ENCODE results near the gene SLAMF1.
"Not testable (repeated sequence)": the region's sequence is repeated elsewhere in the genome, so short reads cannot be mapped to it uniquely, and the experiment has no call there.

SLAMF1 gene

DNA sequence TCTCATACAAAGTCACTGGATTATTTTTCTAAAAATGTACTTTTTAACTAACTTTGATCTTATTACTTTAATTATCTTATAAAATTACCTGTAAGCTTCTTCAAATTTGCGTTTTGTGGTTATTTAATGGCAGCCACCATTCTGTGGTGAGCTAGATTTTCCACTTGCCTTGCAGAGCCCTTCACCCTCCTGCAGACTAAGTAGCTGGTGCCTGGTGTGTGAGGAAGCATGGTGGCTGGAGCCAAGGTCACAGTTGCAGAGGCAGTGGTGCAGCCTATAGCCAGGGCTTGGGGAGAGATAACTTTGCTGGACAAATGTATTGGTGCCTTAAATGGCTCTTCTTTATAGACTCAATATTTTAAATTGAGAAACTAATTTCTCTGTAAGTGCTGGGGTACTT, 56.4 kb downstream of the SLAMF1 start:
- no peak for DNase-seq (ENCODE audit: low spot score)
- in situ Hi-C loops (cut with MboI; ENCODE audit: low sequenced_read_pairs, unreplicated experiment): no loop called here
- no peak for TF ChIP-seq CTCF (IDR thresholded peaks at IDR 0.05; ENCODE audit: borderline replicate concordance, control extremely low read depth, extremely low read depth, insufficient read depth, missing control alignments)

- in situ Hi-C loops (cut with MboI; ENCODE audit: low sequenced_read_pairs, unreplicated experiment): no loop called here
- no peak for TF ChIP-seq CTCF (IDR thresholded peaks at IDR 0.05; ENCODE audit: borderline replicate concordance, control extremely low read depth, extremely low read depth, insufficient read depth, missing control alignments)
- DNase-seq (ENCODE audit: low spot score): no peak
These were observed 58.4 kb downstream of the SLAMF1 start for GRCh38 chr1:160588468-160588867.

DNA sequence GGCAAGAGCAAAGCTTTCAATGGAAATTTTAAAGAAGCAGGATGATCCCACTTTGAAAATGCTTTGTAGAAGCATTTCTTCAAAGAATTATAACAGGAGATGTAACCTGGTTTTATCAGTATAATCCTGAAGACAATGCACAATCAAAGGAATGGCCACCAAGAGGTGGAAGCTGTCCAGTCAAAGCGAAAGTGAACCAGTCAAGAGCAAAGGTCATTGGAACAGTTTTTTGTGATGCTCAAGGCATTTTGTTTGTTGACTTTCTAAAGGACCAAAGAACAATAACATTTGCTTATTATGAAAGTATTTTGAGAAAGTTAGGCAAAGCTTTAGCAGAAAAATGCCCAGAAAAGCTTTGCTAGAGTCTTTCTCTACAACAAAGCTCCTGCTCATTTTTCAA, 62.1 kb downstream of the SLAMF1 start:
- no peak for DNase-seq (ENCODE audit: low spot score)
- in situ Hi-C loops (cut with MboI; ENCODE audit: low sequenced_read_pairs, unreplicated experiment): no loop called here
- no peak for TF ChIP-seq CTCF (IDR thresholded peaks at IDR 0.05; ENCODE audit: borderline replicate concordance, control extremely low read depth, extremely low read depth, insufficient read depth, missing control alignments)

- DNase-seq (ENCODE audit: low spot score); in situ Hi-C loops (cut with MboI; ENCODE audit: low sequenced_read_pairs, unreplicated experiment): not testable (repeated sequence)
These were observed 63.9 kb downstream of the SLAMF1 start for GRCh38 chr1:160582976-160583375.

DNA sequence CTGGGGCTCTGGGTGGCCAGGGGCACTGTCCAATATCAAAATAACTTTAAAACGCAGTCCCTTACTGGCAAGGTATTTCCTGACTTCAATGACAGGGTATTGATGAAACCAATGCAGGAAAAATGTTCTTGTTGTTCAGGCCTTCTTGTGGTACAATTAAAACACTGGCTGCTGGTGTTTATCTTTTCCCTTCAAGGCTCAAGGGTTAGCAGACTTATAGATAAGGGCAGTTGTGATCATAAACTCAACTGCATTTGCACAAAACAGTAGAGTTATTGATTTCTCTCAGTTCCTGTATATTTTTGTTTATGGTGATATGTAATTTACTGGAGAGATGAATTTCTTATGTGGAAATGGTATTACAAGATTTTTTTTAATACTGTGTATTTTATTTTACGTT, 64.9 kb downstream of the SLAMF1 start:
- TF ChIP-seq CTCF (IDR thresholded peaks at IDR 0.05; ENCODE audit: borderline replicate concordance, control extremely low read depth, extremely low read depth, insufficient read depth, missing control alignments): no peak
- no peak for DNase-seq (ENCODE audit: low spot score)
- in situ Hi-C loops (cut with MboI; ENCODE audit: low sequenced_read_pairs, unreplicated experiment): no loop called here

DNA sequence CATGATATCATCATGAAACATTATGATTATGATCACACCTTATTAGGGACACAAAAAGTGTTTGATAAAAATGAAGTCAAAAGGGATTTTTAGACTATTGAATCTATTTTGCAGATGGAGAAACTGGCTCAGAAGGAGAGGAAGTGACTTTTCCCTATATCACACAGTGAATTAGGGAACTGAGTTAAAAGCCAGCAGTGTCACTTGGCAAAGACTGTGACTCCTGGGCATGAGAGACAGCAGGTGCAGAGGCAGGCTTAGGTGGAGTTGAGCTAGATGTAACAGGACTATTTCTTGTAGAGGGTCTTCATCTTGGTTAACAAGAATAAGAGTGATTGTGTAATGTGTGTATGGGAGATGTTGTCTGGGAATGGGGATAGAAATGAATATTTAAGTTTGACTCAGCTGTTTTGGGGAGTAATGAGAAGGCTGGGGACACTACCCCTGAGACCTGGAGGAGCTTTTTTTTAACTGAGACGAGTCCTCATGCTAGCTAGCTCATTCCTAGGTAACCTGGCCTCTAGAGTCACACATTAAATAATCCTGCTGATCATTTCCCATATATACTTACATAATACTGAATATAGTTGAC, 66.5 kb downstream of the SLAMF1 start:
- no peak for TF ChIP-seq CTCF (IDR thresholded peaks at IDR 0.05; ENCODE audit: borderline replicate concordance, control extremely low read depth, extremely low read depth, insufficient read depth, missing control alignments)
- no peak for DNase-seq (ENCODE audit: low spot score)
- in situ Hi-C loops (cut with MboI; ENCODE audit: low sequenced_read_pairs, unreplicated experiment): no loop called here

DNA sequence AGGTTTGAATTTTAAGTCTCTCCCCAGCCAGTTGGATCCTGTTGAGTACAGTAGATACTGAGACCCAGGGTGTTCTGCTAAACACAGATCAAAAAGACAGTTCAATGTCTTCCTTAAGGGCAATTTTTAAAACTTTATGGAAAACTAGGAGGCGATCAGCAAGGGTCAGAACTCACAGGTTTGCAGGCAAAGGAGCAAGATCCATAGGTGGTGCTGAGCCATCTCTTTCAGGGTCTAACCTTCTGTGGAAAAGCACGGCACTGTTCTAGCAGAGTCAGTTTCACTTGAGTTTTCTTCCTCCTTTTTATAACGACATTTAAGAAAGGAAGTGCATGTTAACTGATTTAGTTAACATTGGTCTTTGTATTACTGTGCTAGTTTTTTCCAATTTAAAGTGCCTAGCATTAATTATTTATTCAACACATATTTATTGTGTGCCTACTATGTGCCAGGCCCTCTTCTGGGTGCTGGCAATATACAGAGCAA, 67.6 kb downstream of the SLAMF1 start, which contains the start of gene CD84:
CD84 (minus strand) TSS at position 281 of the 486 bp plus-strand sequence; CDS start at position 222, 59 bp downstream.
- no peak for TF ChIP-seq CTCF (IDR thresholded peaks at IDR 0.05; ENCODE audit: borderline replicate concordance, control extremely low read depth, extremely low read depth, insufficient read depth, missing control alignments)
- in situ Hi-C loops (cut with MboI; ENCODE audit: low sequenced_read_pairs, unreplicated experiment): no loop called here
- no peak for DNase-seq (ENCODE audit: low spot score)
